HUES64 (cell line): ENCODE results near the gene CMIP.
A peak's percentile ranks its signal among the peaks of the same experiment; 100 is the strongest.

Experiments used
- H3K27ac ChIP-seq: 2 replicates; pipeline ENCODE4 v1.7.0; 2013; ENCODE audit warnings: low read depth, low read length, inconsistent platforms
- H3K27me3 ChIP-seq: 2 replicates; pipeline ENCODE4 v1.6.1; 2013; ENCODE audit warnings: mild to moderate bottlenecking, low read length; ENCODE audit not compliant: insufficient read depth
- H3K36me3 ChIP-seq: 2 replicates; pipeline ENCODE4 v1.6.1; 2013; ENCODE audit warnings: mild to moderate bottlenecking, low read length; ENCODE audit not compliant: insufficient read depth
- H3K4me1 ChIP-seq: 2 replicates; pipeline ENCODE4 v1.6.1; 2013; ENCODE audit warnings: mild to moderate bottlenecking, low read length, moderate library complexity; ENCODE audit not compliant: insufficient read depth
- H3K4me3 ChIP-seq: 2 replicates; pipeline ENCODE4 v1.5.1; 2013; ENCODE audit warnings: mild to moderate bottlenecking, low read length, moderate library complexity
- H3K9ac ChIP-seq: 2 replicates; pipeline ENCODE4 v1.6.1; 2013; ENCODE audit warnings: mild to moderate bottlenecking, low read depth, low read length
- H3K9me3 ChIP-seq: 2 replicates; pipeline ENCODE4 v1.6.1; 2013; ENCODE audit warnings: low read depth, low read length; ENCODE audit not compliant: insufficient read depth
- WGBS: fragments of 150-250, 120-280 bp; methylation state at CpG from one replicate; pipeline ENCODE4 v1.1.7; 2013; ENCODE audit warnings: missing lambda C conversion rate; 5-methylcytosine and 5-hydroxymethylcytosine counted together

Gene CMIP

GRCh38 chr16:81440888-81441761 lies 3.5 kb upstream of the CMIP start:
- H3K4me3 ChIP-seq = no peak overlapping the region
- no peaks in the 10 kb centered on the region for H3K9me3 ChIP-seq
- H3K36me3 ChIP-seq = no peaks in the 10 kb centered on the region
- peaks cover 6% of the 10 kb centered on the region; the same call in 1 of the 2 replicates for H3K4me1 ChIP-seq
- WGBS = 87% methylated on average over 21 of the region's 21 CpGs
- no peak overlapping the region for H3K9ac ChIP-seq
- H3K27ac ChIP-seq = no peak overlapping the region
- peaks cover 3% of the 10 kb centered on the region; the same call in 1 of the 2 replicates for H3K27me3 ChIP-seq

- Histone ChIP-seq H3K9me3 (no peaks in the 10 kb centered on the region), H3K4me3 (no peak overlapping the region), H3K9ac (no peak overlapping the region), H3K4me1 (peaks cover 11% of the 10 kb centered on the region), H3K27ac (no peak overlapping the region), H3K36me3 (no peaks in the 10 kb centered on the region), H3K27me3 (peaks cover 3% of the 10 kb centered on the region; the same call in 1 of the 2 replicates)
- 94% methylated on average over 7 of the region's 7 CpGs for WGBS
Observed at GRCh38 chr16:81442220-81442915, 2.2 kb upstream of the CMIP start.

DNA sequence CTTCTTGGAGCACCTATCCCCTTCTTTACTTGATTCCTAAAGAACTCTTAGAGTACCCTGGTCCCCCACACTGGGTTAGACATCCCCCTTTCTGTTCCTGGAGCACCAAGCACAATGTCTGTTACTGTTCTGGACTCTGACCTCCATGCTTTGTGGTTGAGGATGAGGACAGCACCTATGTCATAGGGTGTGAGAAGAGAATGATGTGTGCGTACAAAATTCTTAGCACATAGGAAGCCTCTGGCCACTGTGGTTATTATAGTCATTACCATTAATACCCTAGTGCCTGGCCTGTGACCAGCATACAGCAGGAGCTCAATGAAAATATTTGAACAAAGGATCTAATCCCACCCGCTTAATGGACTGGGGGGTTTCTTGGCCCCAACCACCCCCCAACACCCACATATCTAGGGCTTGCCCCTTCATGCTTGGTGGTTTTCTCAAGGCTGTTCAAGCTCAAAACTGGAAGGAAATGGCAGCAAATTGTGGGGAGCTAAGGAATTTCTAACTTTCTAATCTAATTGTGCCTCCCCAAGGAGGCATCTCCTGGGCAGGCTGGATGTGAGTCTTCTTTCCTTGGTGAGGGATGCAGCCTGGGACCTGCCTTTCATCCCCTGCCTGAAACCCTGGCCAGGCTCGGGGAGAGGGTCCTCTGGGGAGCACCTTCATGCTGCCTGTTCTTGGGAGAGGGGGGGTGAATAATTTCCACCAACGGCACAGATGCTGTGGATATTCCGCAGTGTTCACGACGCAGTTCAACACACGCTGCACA lies 1.5 kb upstream of the CMIP start:
- no peaks in the 10 kb centered on the region for H3K9me3 ChIP-seq
- peaks cover 18% of the 10 kb centered on the region for H3K4me1 ChIP-seq
- H3K27me3 ChIP-seq = peaks cover 3% of the 10 kb centered on the region; the same call in 1 of the 2 replicates
- no peaks in the 10 kb centered on the region for H3K36me3 ChIP-seq
- WGBS = 87% methylated on average over 8 of the region's 8 CpGs
- H3K27ac ChIP-seq = no peak overlapping the region
- no peak overlapping the region for H3K9ac ChIP-seq
- H3K4me3 ChIP-seq = 0 out of 2 replicates have a peak overlapping the region, but pooled peaks have one; percentile 60

- WGBS = 19% methylated on average over 36 of the region's 36 CpGs
- H3K27me3 ChIP-seq = peaks cover 3% of the 10 kb centered on the region; the same call in 1 of the 2 replicates
- H3K4me3 ChIP-seq = peak overlapping the region; percentile 60
- no peaks in the 10 kb centered on the region for H3K9me3 ChIP-seq
- H3K4me1 ChIP-seq = peaks cover 26% of the 10 kb centered on the region
- peak overlapping the region; percentile 63 for H3K9ac ChIP-seq
- no peaks in the 10 kb centered on the region for H3K36me3 ChIP-seq
- peak overlapping the region; percentile 33; the same call in 1 of the 2 replicates for H3K27ac ChIP-seq
Observed at GRCh38 chr16:81443688-81444447, 740 bp upstream of the CMIP start.

- Histone ChIP-seq H3K27me3 (peaks cover 3% of the 10 kb centered on the region; the same call in 1 of the 2 replicates), H3K4me1 (peaks cover 35% of the 10 kb centered on the region), H3K9ac (peak overlapping the region; percentile 70), H3K9me3 (no peaks in the 10 kb centered on the region), H3K4me3 (peak overlapping the region; percentile 67), H3K27ac (peak overlapping the region; percentile 62), H3K36me3 (no peaks in the 10 kb centered on the region)
- WGBS = under 1% methylated on average over 56 of the region's 62 CpGs
Observed at GRCh38 chr16:81445143-81445961, 744 bp downstream of the CMIP start.

DNA sequence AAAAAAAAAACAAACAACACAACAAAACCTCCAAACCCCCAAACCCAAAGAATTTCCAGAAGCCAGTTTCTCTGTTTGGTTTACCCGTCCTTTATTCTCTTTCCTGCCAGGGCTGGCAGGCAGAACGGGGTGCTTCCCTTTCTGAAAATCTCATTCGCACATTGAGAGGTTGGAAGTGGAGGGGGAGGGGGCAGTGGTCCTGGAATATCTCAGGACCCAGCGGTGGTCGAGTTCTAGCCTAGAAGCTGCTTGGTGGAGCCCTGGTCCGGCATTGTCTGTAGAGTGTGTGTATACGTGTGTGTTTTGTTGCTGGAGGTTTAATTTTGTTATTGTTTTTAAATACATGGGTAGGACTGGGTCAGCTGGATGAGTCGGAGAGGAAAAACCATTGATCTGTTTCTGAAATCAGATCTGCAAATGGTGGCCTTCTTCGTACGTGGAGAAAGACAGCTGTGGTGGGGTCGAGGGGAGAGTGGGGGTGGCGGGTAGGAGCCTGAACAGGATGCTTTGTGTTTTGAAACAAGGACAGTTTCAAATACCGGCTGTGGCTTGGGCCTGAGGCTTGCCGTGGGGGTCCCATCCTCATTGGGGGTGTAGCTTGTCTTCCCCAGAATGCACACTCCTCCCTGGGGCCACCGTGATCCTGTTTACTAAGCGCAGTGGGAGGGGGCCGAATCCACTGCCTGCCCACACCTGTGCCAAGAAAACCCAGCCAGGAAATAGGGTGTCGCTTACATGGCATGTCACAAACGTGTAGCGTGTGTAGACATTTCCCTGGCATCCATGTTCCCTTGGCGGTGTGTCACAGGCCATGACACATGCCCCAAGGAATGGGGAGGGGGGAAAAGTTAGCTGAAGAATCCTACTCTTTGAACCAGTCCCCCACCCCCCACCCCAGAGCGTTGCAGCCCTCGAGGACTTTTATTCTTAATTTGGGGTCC lies 1.6 kb downstream of the CMIP start:
- Histone ChIP-seq H3K9me3 (no peaks in the 10 kb centered on the region), H3K4me3 (peak overlapping the region; percentile 67), H3K36me3 (no peaks in the 10 kb centered on the region), H3K9ac (peak overlapping the region; percentile 70), H3K27ac (peak overlapping the region; percentile 62), H3K27me3 (peaks cover 3% of the 10 kb centered on the region; the same call in 1 of the 2 replicates), H3K4me1 (peaks cover 38% of the 10 kb centered on the region)
- 8% methylated on average over 23 of the region's 23 CpGs for WGBS

DNA sequence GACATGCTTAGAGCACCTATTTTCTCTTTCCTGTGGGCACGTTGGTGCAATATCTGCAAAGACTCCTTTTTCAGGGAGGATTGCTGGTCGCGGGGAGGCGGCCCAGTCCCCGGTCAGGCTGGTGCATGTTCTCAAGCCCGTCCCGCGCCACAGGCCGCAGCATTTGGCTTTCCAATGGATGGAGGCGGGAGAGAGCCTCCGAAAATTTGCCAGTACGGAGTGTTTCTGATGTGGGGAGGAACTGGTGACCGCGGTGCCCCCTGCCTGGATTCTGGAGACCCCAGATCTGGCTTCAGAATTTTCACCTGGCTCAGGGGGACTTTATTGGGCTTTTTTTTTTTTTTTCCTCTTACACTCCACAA lies 2.3 kb downstream of the CMIP start:
- no peaks in the 10 kb centered on the region for H3K36me3 ChIP-seq
- H3K4me1 ChIP-seq = peaks cover 44% of the 10 kb centered on the region
- H3K4me3 ChIP-seq = peak overlapping the region; percentile 67
- H3K9ac ChIP-seq = peak overlapping the region; percentile 43
- H3K27me3 ChIP-seq = peaks cover 3% of the 10 kb centered on the region; the same call in 1 of the 2 replicates
- H3K27ac ChIP-seq = peak overlapping the region; percentile 34; the same call in 1 of the 2 replicates
- no peaks in the 10 kb centered on the region for H3K9me3 ChIP-seq
- WGBS = 7% methylated on average over 14 of the region's 14 CpGs

- H3K9me3 ChIP-seq = no peaks in the 10 kb centered on the region
- no peak overlapping the region for H3K9ac ChIP-seq
- peaks cover 3% of the 10 kb centered on the region; the same call in 1 of the 2 replicates for H3K27me3 ChIP-seq
- H3K27ac ChIP-seq = no peak overlapping the region; the same call in 1 of the 2 replicates
- no peaks in the 10 kb centered on the region for H3K36me3 ChIP-seq
- WGBS = 67% methylated on average over 17 of the region's 17 CpGs
- peaks cover 50% of the 10 kb centered on the region for H3K4me1 ChIP-seq
- peak overlapping the region; percentile 67 for H3K4me3 ChIP-seq
Observed at GRCh38 chr16:81447383-81448101, 2.9 kb downstream of the CMIP start.
